ENCODE results near the gene DDX43. TPM values are rescaled to one million over a fixed set of nuclear protein-coding genes. Genes with fewer than 3 reads are reported as not detected.

Gene DDX43
- total and polyA plus RNA-seq, 12 donors: 0.11 to 1.6 (median 0.47) TPM; not detected in 2

DNA sequence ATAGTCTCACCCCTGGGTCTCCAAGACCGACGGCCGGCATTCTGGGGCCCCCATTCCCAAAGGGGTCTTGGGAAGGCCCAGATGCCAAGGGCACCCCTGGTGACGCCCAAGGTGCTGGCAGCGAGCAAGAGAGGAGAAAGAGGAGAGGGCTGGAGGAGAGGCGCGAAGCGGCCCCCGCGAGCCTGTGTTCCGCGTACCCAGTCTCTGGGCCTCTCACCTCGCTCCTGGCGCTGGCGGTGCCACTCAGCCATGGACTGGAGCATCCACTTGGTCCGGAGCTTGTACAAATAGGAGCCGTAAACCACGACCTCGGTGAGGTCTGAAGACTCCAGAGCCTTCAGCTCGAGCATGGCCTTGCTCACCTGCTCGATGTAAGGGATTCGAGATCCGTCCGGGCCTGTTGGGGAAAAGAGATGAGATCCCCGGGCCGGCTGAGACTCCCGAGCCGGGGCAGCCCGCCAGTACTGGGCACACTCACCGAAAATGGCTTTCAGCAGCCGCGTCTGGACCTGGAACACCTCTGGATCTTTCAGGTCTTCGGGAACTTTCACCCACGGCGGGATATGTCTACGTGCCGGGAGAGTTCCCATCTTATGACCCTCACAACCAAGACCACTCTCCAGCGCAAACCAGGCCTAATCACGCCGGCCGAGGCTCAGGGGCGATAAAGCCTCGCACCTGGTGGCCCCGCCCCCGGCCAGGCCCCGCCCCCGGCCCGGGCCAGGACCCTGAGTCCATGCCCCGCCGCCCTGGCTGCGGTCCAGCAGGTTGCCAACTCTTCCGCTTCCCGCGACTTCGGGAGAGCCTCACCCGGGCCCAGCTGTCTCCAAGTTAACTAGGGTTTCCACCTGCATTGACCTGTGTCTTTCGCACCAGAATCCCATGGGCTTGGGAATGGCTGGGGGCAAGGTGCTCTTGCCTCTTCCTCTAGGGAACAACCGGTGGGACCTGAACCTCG is 40.7 kb upstream of the DDX43 start, which contains the start of gene DPPA5:
TSS of gene DPPA5 (minus strand) at position 641 of the 958 bp plus-strand sequence. CDS start at position 590, 51 bp downstream.
- peaks cover 5% of the 10 kb centered on the region for H3K27me3 ChIP-seq
- H3K36me3 ChIP-seq (replicated peaks in 1 of 2): no peaks in the 10 kb centered on the region
- H3K9me3 ChIP-seq (replicated peaks in 1 of 3): no peaks in the 10 kb centered on the region
- TF ChIP-seq POLR2A (IDR thresholded peaks at IDR 0.05): no peak
- TF ChIP-seq, protein P1, sequence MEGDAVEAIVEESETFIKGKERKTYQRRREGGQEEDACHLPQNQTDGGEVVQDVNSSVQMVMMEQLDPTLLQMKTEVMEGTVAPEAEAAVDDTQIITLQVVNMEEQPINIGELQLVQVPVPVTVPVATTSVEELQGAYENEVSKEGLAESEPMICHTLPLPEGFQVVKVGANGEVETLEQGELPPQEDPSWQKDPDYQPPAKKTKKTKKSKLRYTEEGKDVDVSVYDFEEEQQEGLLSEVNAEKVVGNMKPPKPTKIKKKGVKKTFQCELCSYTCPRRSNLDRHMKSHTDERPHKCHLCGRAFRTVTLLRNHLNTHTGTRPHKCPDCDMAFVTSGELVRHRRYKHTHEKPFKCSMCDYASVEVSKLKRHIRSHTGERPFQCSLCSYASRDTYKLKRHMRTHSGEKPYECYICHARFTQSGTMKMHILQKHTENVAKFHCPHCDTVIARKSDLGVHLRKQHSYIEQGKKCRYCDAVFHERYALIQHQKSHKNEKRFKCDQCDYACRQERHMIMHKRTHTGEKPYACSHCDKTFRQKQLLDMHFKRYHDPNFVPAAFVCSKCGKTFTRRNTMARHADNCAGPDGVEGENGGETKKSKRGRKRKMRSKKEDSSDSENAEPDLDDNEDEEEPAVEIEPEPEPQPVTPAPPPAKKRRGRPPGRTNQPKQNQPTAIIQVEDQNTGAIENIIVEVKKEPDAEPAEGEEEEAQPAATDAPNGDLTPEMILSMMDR (IDR thresholded peaks at IDR 0.05): no peak
- H3K27ac ChIP-seq: no peak within 1 kb of the TSS
- no peaks in the 10 kb centered on the region for H3K4me1 ChIP-seq (replicated peaks in 1 of 2)
- DNase-seq: no peak
- intact Hi-C loops (cut with DNase I): no loop called here
- 74 to 91% (median 87%) methylated on average over 30 to 59 of the region's 59 CpGs for WGBS, 4 donors
- H3K4me3 ChIP-seq: no peak within 1 kb of the TSS

DNA sequence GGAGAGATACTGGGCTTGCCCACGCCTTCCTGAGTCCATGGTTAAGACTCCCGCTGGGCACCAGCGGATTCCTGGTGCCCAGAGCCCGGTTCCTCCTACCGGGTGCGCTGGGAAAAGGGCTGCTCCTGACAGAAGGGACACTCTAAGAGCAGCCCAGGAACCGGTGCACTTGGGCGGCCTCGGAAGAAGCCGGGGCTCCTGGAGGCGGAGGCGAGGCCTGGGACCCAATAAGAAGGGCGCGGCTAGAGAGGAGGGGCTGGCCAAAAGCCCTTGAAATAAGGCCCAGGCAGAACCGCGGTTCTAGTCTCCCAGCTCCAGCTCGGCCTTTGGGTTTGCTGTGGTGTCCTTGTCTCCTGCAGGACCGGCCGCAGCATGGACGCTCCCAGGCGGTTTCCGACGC is 32.3 kb upstream of the DDX43 start, which contains the start of gene KHDC3L:
TSS of gene KHDC3L (plus strand) at position 301 of the 400 bp plus-strand sequence. CDS start at position 373, 72 bp downstream.
- no peaks in the 10 kb centered on the region for H3K4me1 ChIP-seq (replicated peaks in 1 of 2)
- no peaks in the 10 kb centered on the region for H3K9me3 ChIP-seq (replicated peaks in 1 of 3)
- H3K36me3 ChIP-seq (replicated peaks in 1 of 2): no peaks in the 10 kb centered on the region
- 81 to 90% (median 89%) methylated on average over 19 to 23 of the region's 23 CpGs for WGBS, 4 donors
- no peak within 1 kb of the TSS for H3K4me3 ChIP-seq
- no peak for DNase-seq
- H3K27ac ChIP-seq: no peak within 1 kb of the TSS
- TF ChIP-seq, protein P1 (IDR thresholded peaks at IDR 0.05): no peak
- no peak for TF ChIP-seq POLR2A (IDR thresholded peaks at IDR 0.05)
- intact Hi-C loops (cut with DNase I): no loop called here
- H3K27me3 ChIP-seq: no peaks in the 10 kb centered on the region

DNA sequence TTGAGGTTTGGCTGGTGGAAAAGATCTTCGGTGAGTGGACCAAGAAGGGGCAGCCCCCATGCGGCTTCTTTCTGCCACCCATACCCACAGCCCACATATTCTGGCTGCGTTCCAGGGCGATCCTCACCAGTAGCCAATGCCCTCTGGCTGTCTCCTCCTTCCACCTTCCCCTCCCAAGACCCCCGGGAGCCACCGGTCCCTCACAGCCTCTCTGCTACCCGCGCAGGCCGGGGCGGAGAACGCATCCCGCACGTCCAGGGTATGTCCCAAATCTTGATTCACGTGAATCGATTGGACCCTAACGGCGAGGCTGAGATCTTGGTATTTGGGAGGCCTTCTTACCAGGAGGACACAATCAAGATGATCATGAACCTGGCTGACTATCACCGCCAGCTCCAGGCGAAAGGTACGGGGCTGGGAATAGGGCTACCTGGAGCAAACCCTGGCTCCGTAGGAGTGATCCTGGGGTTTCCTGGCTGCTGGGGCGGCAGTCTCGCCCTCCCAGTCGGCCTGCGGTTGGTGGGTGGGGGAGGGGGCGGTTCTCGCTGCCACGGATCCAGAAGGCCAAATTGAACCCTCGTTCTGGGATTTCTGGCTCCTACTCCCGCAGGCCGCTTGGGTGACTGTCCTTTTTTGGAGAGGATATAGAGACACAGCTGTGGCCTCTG is 31.6 kb upstream of the DDX43 start:
- TF ChIP-seq, protein P1 (IDR thresholded peaks at IDR 0.05): no peak
- no peak for TF ChIP-seq POLR2A (IDR thresholded peaks at IDR 0.05)
- 90 to 98% (median 91%) methylated on average over 10 to 31 of the region's 31 CpGs for WGBS, 4 donors
- Histone ChIP-seq H3K4me1 (replicated peaks in 1 of 2) (no peaks in the 10 kb centered on the region), H3K27ac (no peak overlapping the region), H3K9me3 (replicated peaks in 1 of 3) (no peaks in the 10 kb centered on the region), H3K36me3 (replicated peaks in 1 of 2) (no peaks in the 10 kb centered on the region), H3K27me3 (no peaks in the 10 kb centered on the region), H3K4me3 (no peak overlapping the region)
- intact Hi-C loops (cut with DNase I): no loop called here
- no peak for DNase-seq

DNA sequence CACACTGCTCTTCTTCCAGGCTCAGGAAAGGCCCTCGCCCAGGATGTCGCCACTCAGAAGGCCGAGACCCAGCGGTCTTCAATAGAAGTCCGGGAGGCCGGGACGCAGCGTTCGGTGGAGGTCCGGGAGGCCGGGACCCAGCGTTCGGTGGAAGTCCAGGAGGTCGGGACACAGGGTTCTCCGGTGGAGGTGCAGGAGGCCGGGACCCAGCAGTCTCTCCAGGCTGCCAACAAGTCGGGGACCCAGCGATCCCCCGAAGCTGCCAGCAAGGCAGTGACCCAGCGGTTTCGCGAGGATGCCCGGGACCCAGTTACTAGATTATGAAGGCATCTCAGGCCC is 31.1 kb upstream of the DDX43 start:
- no peaks in the 10 kb centered on the region for H3K36me3 ChIP-seq (replicated peaks in 1 of 2)
- no peaks in the 10 kb centered on the region for H3K4me1 ChIP-seq (replicated peaks in 1 of 2)
- no peak overlapping the region for H3K27ac ChIP-seq
- no peak overlapping the region for H3K4me3 ChIP-seq
- no peaks in the 10 kb centered on the region for H3K9me3 ChIP-seq (replicated peaks in 1 of 3)
- intact Hi-C loops (cut with DNase I): no loop called here
- TF ChIP-seq, protein P1 (IDR thresholded peaks at IDR 0.05): no peak
- TF ChIP-seq POLR2A (IDR thresholded peaks at IDR 0.05): no peak
- no peak for DNase-seq
- H3K27me3 ChIP-seq: no peaks in the 10 kb centered on the region
- WGBS, 4 donors: 90 to 94% (median 93%) methylated on average over 2 to 23 of the region's 23 CpGs
